ENCODE data around the gene FRMD5. TPM values are rescaled to one million over a fixed set of nuclear protein-coding genes. Genes with fewer than 3 reads are reported as not detected.

Gene FRMD5
- total RNA-seq, 1 experiment from 2014 or later, result 3.9 TPM

DNA sequence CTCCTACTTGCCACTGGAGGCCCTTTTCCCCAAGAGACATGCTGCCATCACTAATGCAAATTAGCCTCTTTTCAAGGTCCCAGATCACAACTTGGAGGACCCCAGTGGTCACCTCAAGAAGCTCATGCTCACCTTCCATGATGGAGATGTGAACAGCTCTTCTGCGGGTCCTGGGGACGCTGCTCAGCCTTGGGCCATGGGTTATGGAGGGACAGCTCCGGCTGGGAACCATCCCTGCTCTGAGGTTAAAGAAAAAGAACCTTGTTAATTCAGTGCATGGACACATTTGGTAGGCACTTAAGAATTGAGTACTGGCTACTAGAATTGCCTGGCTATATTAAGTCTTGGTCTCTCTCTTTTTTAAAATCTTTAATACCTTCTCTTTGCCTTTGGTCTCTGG is 311.5 kb downstream of the FRMD5 start:
- Histone ChIP-seq H3K79me1 (ENCODE audit: insufficient read depth, low read depth, low read length, poor library complexity, severe bottlenecking) (no peaks in the 10 kb centered on the region), H2AFZ (ENCODE audit: low read length) (no peak overlapping the region), H3K23me2 (ENCODE audit: insufficient read length, low read depth, low read length, poor library complexity, severe bottlenecking) (no peaks in the 10 kb centered on the region), H3K9me3 (ENCODE audit: control insufficient read depth, low read depth, low read length) (no peaks in the 10 kb centered on the region), H2BK15ac (ENCODE audit: low read depth, low read length) (no peak overlapping the region), H4K5ac (ENCODE audit: insufficient read length, low read depth, low read length) (no peak overlapping the region), H2AK5ac (ENCODE audit: insufficient read length, low read length) (no peak overlapping the region), H3K4me2 (ENCODE audit: insufficient read depth, insufficient read length, low read length) (no peak overlapping the region), H4K8ac (replicated peaks; ENCODE audit: insufficient read length, low read depth, low read length) (no peak overlapping the region), H3K27ac (ENCODE audit: insufficient read length, low read depth, low read length) (no peak overlapping the region), H2BK12ac (ENCODE audit: insufficient read length, low read depth, low read length) (no peak overlapping the region), H3K4ac (ENCODE audit: low read depth, low read length) (no peak overlapping the region), H4K20me1 (ENCODE audit: control insufficient read depth, insufficient read depth, insufficient read length) (no peaks in the 10 kb centered on the region), H2BK120ac (ENCODE audit: low read depth, low read length, poor library complexity, severe bottlenecking) (no peak overlapping the region), H2BK20ac (ENCODE audit: low read depth, low read length, poor library complexity, severe bottlenecking) (no peak overlapping the region), H3K79me2 (ENCODE audit: insufficient read depth, low read length) (no peaks in the 10 kb centered on the region), H2BK5ac (ENCODE audit: insufficient read length, low read length) (no peak overlapping the region), H3K4me1 (ENCODE audit: insufficient read depth, low read length) (peaks cover 6% of the 10 kb centered on the region; the same call in 1 of the 2 replicates), H3K9ac (ENCODE audit: extremely low read depth, insufficient read length, low read length) (no peak overlapping the region), H3K23ac (ENCODE audit: insufficient read length, low read depth, low read length) (no peak overlapping the region), H3K27me3 (ENCODE audit: insufficient read depth, low read length) (no peaks in the 10 kb centered on the region), H4K91ac (ENCODE audit: insufficient read length, low read depth, low read length) (no peak overlapping the region), H3T11ph (ENCODE audit: low read length) (no peak overlapping the region), H3K14ac (ENCODE audit: insufficient read depth, low read length) (no peak overlapping the region), H3K18ac (ENCODE audit: insufficient read length, low read depth, low read length) (no peak overlapping the region), H3K56ac (ENCODE audit: insufficient read length, low read depth, low read length) (no peak overlapping the region)
- Mint-ChIP-seq H3K4me1 (peaks cover 17 to 20% of the 10 kb centered on the region in 2 experiments), H3K36me3 (ENCODE audit: insufficient read depth in 1 of 3, low read depth in 3 of 3) (peaks cover 11 to 24% (median 11%) of the 10 kb centered on the region in 3 experiments), H3K4me3 (no peak overlapping the region), H3K9me3 (no peaks in the 10 kb centered on the region), H3K27ac (no peak overlapping the region), H3K27me3 (ENCODE audit: low read depth) (no peaks in the 10 kb centered on the region)
- TF ChIP-seq, protein P1, sequence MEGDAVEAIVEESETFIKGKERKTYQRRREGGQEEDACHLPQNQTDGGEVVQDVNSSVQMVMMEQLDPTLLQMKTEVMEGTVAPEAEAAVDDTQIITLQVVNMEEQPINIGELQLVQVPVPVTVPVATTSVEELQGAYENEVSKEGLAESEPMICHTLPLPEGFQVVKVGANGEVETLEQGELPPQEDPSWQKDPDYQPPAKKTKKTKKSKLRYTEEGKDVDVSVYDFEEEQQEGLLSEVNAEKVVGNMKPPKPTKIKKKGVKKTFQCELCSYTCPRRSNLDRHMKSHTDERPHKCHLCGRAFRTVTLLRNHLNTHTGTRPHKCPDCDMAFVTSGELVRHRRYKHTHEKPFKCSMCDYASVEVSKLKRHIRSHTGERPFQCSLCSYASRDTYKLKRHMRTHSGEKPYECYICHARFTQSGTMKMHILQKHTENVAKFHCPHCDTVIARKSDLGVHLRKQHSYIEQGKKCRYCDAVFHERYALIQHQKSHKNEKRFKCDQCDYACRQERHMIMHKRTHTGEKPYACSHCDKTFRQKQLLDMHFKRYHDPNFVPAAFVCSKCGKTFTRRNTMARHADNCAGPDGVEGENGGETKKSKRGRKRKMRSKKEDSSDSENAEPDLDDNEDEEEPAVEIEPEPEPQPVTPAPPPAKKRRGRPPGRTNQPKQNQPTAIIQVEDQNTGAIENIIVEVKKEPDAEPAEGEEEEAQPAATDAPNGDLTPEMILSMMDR (conservative IDR thresholded peaks at IDR 0.05), result no peak
- no peak for DNase-seq
- WGBS (ENCODE audit: extremely low coverage, insufficient read length, low lambda C conversion rate), result no CpG with 5 or more reads among the region's 3 CpGs
